ENCODE measurements around the gene DLGAP1.

DLGAP1 gene

GRCh38 chr18:3791238-3791637 is 663.9 kb downstream of the DLGAP1 start:
- no peak for DNase-seq (ENCODE audit: low read depth)
- no peak overlapping the region for H3K4me3 ChIP-seq (ENCODE audit: low read depth, low read length)

DNA sequence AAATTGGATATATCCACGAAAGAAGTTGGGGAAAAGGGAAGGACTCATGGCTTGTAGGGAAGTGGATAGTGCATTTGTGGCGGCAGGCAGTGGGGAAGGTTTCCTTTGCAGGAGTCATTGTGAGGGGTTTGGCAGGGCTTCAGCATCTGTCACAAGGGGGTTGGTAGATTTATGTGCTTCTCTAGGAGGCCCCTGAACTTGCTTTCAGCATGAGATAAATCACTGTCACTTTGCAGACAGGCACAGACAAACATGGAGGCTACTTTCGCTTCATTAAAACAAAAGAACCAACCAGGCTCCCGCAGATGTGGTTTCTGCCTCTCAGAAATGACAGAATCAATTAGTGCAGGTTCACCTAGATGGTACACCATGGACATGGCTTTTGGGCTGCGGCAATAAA is 664.4 kb downstream of the DLGAP1 start:
- DNase-seq (ENCODE audit: low read depth): peak; percentile 46
- H3K4me3 ChIP-seq (ENCODE audit: low read depth, low read length): no peak overlapping the region

DNA sequence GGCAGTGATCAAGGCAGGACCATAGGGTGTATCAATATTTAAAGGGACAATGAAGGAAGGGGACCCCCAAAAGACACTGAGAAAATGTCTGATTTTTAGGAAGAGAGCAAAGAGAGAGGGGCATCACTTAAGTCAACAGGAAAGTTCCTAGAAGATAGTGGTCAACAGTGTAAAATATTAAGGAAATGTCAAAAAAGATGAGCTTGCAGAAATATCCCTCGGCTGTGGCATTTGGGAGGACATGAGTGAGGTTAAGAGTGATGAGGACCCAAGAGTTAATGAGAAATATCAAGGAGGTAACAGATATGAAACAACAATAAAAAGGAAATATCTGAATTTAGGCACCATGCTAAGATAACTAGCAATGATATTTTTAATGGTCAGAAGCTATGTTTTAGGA is 665.6 kb downstream of the DLGAP1 start:
- H3K4me3 ChIP-seq (ENCODE audit: low read depth, low read length): no peak overlapping the region
- DNase-seq (ENCODE audit: low read depth): no peak

- H3K4me3 ChIP-seq (ENCODE audit: low read depth, low read length): no peak overlapping the region
- no peak for DNase-seq (ENCODE audit: low read depth)
These were observed 670.2 kb downstream of the DLGAP1 start for GRCh38 chr18:3784949-3785348.

DNA sequence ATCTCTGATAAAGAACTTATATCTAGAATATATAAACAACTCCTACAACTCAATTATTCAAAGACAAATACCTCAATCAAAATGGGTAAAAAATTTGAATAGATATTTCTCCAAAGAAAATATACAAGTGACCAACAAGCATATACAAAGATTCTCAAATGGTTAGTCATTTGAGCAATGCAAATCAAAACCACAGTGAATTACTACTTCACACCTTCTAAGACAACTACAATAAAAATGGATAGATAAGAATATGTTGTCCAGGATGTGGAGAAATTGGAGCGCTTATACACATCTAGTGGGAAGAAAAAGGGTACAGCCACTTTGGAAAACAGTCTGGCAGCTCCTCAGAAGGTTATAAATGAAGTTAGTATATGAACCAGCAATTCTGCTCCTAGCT is 672.2 kb downstream of the DLGAP1 start:
- no peak overlapping the region for H3K4me3 ChIP-seq (ENCODE audit: low read depth, low read length)
- no peak for DNase-seq (ENCODE audit: low read depth)

- no peak overlapping the region for H3K4me3 ChIP-seq (ENCODE audit: low read depth, low read length)
- no peak for DNase-seq (ENCODE audit: low read depth)
These were observed 677.4 kb downstream of the DLGAP1 start for GRCh38 chr18:3777719-3778118.

DNA sequence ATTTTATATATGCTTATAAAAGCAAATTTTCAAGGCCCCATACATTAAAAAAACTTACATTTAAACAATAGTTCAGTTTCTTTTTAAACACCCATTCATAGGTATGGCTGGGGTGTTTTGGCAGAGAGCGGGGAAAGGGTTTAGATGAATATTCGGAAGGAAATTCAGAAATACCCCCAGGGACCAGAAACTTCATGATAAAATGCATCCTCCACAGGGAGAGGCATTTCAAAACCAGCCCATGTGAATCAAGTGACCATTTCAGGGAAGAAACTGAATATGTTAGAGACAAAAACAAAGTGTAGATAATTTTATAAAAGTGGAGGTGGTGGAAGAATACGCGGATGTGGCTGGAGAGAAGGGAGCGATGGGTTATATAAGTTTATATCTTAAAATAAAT is 678.0 kb downstream of the DLGAP1 start:
- DNase-seq (ENCODE audit: low read depth): no peak
- no peak overlapping the region for H3K4me3 ChIP-seq (ENCODE audit: low read depth, low read length)

GRCh38 chr18:3775996-3776395 is 679.1 kb downstream of the DLGAP1 start:
- no peak overlapping the region for H3K4me3 ChIP-seq (ENCODE audit: low read depth, low read length)
- DNase-seq (ENCODE audit: low read depth): no peak

DNA sequence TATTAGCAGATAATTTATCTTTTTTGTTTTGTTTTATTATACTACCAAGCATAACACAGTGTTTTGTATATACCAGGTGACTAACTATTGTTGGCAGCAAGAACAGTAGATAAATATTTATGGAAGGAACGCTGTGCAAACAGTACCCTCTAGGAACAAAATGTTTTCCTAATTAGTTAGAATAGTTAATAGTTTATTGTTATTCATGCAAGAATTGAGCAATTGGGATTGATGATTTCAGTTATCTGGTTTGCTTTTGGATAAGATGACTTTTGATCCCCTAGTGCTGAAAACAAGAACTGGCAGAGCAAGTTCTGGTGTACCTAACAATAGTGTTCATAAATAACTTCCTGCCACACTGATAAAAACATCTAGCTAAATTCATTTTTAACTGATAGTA is 681.8 kb downstream of the DLGAP1 start:
- no peak for DNase-seq (ENCODE audit: low read depth)

DNA sequence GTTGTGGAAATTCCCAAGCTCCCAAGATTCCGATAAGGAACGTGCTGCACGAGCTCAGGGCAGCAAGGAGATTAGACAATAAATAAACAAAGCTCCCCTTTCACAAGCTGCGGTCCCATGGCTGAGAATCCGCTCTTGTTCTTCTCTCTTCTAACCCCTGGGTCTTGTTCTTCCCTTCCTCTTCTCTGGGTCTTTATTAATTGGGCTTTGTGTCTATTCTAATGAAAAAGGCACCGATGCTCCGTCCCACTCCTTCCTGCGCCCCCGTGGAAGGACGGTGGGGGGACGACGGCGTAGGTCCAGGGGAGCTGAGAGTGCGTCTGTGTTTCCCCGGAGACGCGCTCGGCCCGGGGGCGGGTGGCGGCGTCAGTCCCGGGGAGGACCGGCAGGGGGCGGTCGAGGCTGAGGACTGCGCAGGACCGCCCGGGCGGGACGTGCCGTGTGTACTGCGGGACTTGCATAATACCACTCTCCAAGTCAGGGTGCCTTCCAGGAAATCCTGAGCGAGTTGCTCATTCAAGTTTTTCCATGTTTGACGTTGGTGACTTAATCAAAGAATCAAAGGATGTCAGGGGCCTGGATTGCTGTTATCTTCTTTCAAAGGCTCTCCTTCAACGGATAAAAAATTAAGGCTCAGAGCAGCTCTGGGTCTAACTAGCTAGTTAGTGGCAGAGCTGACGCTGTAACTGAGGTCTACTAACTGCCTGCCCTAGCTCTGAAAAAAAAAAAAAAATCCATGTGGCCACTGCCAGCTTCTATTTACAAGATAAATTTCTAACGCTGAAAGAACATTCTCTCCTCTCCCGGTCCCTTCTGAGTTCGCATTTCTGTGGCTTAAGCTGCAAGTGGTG is 683.8 kb downstream of the DLGAP1 start:
- peak; percentile 83 for DNase-seq (ENCODE audit: low read depth)
- peak overlapping the region; percentile 33 for H3K4me3 ChIP-seq (ENCODE audit: low read depth, low read length)

More for the DNA sequence above, 681.8 kb downstream of the DLGAP1 start:
- H3K4me3 ChIP-seq (ENCODE audit: low read depth, low read length): no peak overlapping the region

- H3K4me3 ChIP-seq (ENCODE audit: low read depth, low read length): no peak overlapping the region
- DNase-seq (ENCODE audit: low read depth): no peak
These were observed 693.8 kb downstream of the DLGAP1 start for GRCh38 chr18:3761266-3761665.

- no peak overlapping the region for H3K4me3 ChIP-seq (ENCODE audit: low read depth, low read length)
- DNase-seq (ENCODE audit: low read depth): no peak
These were observed 694.4 kb downstream of the DLGAP1 start for GRCh38 chr18:3760741-3761140.

DNA sequence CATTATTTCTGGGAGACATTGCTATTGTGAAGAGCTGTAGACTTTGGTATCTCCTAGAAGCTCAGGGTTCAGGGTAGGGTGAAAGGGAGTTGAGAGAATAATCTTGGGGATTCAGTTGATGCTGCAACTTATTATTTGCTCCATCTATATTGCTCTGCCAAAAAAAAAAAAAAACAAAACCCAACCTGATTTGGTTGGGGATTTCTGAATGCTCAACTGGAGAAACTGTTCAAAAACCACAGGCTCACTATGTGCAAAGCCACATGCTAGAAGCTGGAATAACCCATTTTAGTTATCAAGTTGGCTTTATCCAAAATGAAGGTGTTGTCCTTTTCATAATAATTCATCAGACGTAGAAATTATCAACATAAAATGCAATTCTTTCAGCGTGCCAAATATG is 696.0 kb downstream of the DLGAP1 start:
- no peak overlapping the region for H3K4me3 ChIP-seq (ENCODE audit: low read depth, low read length)
- DNase-seq (ENCODE audit: low read depth): no peak

DNA sequence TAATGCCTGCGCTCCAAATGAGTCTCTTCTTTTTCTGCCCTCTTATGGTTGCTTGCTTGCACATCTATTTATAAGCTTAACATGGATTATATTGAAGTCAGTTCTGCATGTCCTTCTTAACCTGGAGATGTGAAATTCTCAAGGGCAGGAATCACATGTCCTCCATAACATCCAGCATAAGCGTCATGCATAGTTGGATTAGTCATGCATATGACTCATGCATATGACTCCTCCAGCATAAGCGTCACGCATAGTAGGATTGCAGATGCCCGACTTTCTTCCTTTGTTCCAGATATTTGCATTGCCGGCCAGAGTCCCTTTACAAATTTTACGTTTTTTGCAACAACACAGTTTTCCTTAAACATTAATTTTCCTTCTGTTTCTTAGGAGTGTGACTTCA is 696.6 kb downstream of the DLGAP1 start:
- no peak for DNase-seq (ENCODE audit: low read depth)
- no peak overlapping the region for H3K4me3 ChIP-seq (ENCODE audit: low read depth, low read length)

- no peak for DNase-seq (ENCODE audit: low read depth)
- no peak overlapping the region for H3K4me3 ChIP-seq (ENCODE audit: low read depth, low read length)
These were observed 697.7 kb downstream of the DLGAP1 start for GRCh38 chr18:3757361-3757760.

GRCh38 chr18:3753106-3753505 is 702.0 kb downstream of the DLGAP1 start:
- H3K4me3 ChIP-seq (ENCODE audit: low read depth, low read length): no peak overlapping the region
- DNase-seq (ENCODE audit: low read depth): no peak

- no peak overlapping the region for H3K4me3 ChIP-seq (ENCODE audit: low read depth, low read length)
- DNase-seq (ENCODE audit: low read depth): no peak
These were observed 707.0 kb downstream of the DLGAP1 start for GRCh38 chr18:3748086-3748485.

- H3K4me3 ChIP-seq (ENCODE audit: low read depth, low read length): no peak overlapping the region
- no peak for DNase-seq (ENCODE audit: low read depth)
These were observed 707.7 kb downstream of the DLGAP1 start for GRCh38 chr18:3747176-3747973.

- DNase-seq (ENCODE audit: low read depth): no peak
- no peak overlapping the region for H3K4me3 ChIP-seq (ENCODE audit: low read depth, low read length)
These were observed 712.6 kb downstream of the DLGAP1 start for GRCh38 chr18:3742541-3742940.

DNA sequence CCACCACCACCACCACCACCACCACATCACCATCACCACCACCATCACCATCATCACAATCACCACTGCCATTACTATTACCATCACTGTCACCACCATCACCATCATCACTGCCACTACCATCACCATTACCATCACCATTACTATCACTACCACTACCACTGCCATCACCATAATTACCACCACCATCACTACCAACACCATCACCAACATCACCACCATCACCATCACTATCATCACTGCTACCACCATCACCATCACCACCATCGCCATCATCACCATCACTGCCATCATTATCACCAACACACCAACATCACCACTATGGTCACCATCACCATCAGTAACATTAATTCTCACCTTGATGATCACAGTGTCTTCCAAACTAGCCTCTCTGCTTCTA is 713.8 kb downstream of the DLGAP1 start:
- no peak overlapping the region for H3K4me3 ChIP-seq (ENCODE audit: low read depth, low read length)
- no peak for DNase-seq (ENCODE audit: low read depth)
